ENCODE measurements around the gene UBAP1L.
"Not testable (repeated sequence)": the region's sequence is repeated elsewhere in the genome, so short reads cannot be mapped to it uniquely, and the experiment has no call there.

Gene UBAP1L

GRCh38 chr15:65062726-65063125, 52.3 kb downstream of the UBAP1L start:
- DNase-seq (ENCODE audit: low read depth) = no peak

GRCh38 chr15:65062061-65062460, 52.9 kb downstream of the UBAP1L start:
- no peak for DNase-seq (ENCODE audit: low read depth)

GRCh38 chr15:65060641-65061397, 54.2 kb downstream of the UBAP1L start:
- no peak for DNase-seq (ENCODE audit: low read depth)

DNA sequence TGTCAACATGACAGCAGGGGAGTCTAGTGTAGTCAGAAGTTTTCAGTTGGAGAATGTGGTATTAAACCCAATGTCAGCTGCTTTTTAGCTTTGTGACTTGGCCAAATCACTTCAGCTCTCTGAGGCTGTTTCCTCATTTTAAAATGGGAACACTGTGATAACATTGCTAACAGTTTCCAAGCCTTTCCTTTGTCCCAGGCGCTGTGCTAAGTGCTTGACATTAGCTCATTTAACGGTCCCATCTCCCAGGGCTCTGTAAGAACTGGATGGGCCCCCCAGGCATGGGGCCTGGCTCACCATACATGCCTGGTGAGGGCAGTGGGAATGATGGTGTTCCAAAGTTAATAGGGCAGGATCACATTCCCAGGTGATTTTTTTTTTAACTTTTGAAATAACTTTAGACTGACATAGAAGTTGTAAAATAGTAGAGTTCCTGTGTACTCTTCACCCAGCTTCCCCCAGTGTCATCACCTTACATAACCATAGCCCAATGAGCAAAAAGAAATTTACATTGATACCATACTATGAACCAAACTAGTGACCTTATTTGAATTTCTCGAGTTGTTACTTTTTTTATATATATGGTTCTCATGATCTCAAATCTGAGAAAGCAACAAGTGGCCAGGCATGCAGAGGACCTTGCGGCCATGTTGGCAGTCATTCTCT, 54.9 kb downstream of the UBAP1L start:
- no peak for DNase-seq (ENCODE audit: low read depth)

DNA sequence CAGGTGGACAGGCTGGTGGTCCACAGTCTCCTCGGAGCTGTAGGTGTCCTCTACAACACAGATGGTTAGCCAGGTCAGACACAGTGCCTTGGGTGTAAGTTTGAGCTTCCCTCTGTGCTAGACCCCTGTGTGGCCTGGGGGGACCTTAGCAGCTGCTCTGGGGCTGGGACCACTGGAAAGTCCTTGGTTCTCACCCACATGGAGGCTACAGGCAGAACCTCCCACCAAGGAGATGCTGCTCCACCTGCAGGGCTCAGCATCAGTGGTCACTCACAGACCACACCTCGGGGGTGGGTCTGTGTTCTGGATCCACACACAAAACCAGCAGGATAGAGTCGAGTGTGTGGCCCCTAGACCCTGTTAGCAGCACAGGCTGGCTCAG, 55.6 kb downstream of the UBAP1L start:
- no peak for DNase-seq (ENCODE audit: low read depth)

DNA sequence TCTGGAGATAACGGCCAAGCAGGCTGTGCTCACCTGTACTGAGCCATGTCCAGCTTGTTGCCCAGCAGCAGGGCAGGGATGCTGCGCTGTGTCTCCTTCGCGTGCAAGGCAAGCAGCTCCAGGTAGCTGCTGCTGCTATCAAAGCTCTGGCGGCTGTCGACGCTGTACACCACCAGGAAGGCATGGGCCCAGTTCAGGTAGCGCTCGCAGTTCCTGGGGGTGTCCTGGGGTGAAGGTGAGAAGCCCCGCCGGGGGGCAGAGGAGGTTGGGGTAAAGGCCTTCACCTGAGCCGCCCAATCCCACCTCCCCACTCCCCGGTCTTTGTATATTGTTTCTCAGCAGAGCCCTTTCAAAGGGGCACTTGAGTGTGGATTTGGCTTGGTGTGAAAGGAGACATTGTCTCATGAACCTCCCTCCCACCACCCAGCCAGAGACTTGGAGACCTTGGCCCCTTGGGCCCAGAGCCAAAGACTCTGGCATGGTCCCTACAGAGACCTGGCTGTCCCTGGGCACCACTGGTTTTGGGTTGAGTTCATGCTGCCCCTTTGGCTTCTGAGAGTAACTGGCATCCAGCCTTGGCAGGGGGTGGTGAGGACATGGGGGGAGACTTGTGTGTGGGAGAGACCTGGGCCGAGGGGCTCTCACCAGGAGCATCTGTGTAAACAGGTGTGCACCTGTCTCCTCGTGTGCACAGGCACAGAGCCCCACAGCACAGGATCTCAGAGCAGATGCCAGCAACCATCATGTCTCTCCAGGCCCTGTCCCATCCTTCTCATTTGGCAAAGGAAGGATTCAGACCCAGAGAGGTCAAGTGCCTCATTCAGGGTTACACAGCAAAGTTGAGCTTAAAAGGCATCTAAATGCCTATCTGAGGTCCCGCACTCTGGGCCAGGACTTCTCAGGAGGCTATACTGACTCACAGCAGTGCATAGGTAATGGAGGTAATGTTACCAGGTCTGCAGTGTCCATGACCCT, 56.3 kb downstream of the UBAP1L start:
- DNase-seq (ENCODE audit: low read depth) = no peak

- DNase-seq (ENCODE audit: low read depth) = no peak
Observed at GRCh38 chr15:65057549-65057940, 57.5 kb downstream of the UBAP1L start.

DNA sequence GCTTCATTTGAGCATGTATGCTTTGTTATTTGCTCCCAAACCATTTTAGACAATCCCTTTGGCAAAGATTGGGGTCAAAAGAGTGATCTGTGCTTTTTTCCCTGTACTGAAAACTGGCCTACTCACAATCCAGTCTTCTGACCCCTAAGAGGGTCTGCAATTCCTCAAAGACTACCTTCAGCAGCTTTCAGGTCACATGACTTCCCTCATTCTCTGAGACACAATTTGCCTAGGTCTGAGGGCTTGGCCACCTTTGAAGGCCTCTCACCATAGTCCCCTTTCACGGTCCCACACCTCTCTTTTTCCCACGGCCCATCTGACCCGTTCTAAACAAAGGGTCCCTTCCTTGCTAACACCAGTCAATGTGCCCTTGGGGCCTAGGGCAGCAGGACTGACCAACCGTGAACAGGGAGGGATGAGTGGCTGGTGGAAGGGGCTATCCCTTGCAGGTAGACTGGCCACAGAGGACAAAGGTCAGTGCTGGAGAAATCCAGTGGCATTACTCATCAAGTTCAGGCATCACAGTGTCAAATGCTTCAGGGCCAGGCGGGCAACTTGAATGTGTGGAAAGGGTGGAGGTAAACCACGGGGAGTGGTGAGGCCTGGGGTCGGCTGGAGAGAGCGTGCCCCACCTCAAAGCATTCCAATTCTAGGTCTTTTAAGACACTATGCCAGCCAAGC, 58.0 kb downstream of the UBAP1L start:
- no peak for DNase-seq (ENCODE audit: low read depth)

DNA sequence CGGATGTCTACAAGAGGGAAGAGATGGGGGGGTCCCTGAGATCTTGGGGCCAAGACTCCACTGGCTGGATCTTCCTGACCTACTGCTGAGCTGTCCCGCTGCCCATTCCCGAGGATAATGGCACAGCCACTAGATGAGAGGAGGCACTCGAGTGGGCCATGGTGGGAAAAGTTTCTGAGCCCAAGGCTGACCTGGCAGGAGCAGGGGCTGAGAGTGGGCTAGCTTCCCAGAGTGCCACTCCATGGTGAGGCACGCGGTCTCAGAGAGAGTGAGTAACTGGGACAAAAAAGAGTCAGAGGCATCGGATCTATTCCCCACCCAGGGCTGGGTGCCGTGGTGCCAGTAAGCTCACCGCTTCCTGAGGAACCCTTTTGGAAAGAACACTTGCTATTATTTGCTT, 58.9 kb downstream of the UBAP1L start:
- DNase-seq (ENCODE audit: low read depth) = no peak

DNA sequence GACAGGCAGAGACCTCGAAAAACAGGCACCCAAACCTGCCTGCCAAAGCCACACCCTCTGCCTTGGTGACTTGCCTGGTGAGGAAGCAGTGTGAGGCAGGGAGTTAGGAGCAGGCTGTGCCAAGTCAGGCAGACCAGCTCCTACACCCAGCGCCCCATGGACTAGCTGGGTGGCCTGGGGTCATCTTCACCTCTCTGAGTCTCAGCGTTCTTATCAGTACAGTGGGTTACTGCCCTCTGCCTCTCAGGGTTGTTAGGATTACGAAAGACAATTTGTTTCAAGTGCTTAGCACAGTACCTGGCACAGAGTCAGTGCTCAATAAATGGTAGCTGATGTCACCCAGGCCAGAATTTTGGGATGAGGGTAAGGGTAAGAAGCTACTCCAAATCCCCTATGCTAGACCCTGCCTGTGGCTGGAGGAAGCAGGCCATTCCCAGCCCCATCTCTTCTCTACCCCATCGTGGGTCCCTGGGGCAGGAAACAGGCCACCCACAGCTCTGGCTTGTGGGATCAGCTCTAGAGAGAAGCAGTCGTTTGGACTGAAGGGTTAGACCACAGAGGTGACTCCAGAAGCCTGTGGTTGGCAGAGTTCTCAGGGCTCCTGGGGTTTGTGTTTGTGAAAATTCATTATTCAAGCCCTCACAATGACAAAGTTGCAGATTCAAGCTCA, 59.7 kb downstream of the UBAP1L start:
- no peak for DNase-seq (ENCODE audit: low read depth)

DNA sequence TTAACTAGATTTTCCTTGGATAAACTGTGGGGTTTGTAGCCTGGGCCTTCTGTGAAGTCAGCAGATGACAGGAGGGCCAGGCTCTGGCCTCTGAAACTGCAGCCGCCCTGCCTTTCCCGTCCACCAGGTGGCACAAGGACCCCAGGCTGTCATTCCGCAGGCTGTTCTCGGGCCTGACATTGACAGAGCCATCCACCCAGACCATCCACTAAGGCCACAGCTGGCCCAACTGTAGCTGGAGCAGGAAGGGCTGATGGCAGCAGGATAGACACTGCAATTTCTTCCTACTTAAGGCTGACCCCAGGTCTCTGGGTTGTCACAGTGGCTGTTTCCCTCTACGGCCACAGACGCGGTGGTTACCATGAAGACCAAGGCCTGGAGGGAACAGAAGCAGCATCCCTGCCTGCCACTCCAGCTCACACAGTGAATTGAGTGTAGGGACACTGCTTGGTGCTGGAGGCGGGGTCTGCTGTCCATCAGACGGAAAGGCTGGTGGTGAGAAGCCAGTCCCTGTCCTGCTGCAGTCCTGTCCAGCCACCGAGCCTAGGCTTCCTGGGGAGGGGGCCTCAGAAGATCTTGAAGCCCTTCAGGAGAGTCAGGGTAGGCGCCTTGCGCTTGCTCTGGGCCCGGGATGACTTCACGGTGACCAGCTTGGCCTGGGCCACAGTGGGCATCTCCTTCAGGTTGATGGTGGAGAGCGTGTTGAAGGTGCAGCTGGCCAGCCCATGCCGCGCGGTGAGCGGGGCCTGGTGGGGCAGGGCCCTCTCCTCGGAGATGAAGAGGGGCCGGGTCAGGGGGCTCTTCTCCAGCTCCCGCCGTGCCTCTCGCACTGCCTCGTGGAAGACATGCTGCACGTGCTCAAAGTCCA, 60.4 kb downstream of the UBAP1L start:
- no peak for DNase-seq (ENCODE audit: low read depth)

DNA sequence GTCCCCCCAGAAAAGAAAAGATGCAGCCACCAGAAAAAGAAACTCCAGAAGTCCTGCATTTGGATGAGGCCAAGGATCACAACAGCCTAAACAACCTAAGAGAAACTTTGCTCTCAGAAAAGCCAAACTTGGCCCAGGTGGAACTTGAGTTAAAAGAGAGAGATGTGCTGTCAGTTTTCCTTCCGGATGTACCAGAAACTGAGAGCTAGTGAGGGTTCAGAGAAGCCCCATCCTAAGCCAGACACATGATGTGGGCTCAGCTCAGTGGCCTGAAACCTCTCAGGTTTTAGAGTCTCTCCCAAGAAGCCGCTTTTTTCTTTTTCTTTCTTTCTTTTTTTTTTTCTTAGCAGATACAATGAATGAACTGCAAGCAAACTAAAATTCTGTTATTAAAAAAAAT, 62.0 kb downstream of the UBAP1L start:
- DNase-seq (ENCODE audit: low read depth) = no peak

- no peak for DNase-seq (ENCODE audit: low read depth)
Observed at GRCh38 chr15:65051266-65051665, 63.7 kb downstream of the UBAP1L start.

- DNase-seq (ENCODE audit: low read depth) = no peak
Observed at GRCh38 chr15:65050270-65050669, 64.7 kb downstream of the UBAP1L start.

DNA sequence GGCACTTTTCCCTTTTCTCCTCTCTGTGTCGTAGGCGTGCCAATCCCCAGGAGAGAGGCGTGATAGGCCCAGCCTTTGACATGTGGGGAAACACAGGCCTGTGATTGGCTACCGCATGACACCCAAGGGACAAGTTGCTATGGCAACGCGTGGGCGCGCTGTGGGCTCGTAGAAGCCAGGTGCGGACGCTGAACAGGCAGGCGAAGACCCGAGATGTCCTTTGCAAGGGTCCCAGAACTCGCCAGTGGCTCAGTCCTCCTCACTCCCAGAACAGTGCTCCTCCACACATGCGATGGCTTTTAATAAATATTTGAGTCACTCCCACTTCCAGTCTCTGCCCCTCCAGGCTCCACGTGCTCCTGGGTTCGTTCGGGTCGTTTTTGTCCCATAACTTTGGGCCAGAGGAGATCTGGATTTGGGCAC, 65.6 kb downstream of the UBAP1L start:
- DNase-seq (ENCODE audit: low read depth) = peak; percentile 75

DNA sequence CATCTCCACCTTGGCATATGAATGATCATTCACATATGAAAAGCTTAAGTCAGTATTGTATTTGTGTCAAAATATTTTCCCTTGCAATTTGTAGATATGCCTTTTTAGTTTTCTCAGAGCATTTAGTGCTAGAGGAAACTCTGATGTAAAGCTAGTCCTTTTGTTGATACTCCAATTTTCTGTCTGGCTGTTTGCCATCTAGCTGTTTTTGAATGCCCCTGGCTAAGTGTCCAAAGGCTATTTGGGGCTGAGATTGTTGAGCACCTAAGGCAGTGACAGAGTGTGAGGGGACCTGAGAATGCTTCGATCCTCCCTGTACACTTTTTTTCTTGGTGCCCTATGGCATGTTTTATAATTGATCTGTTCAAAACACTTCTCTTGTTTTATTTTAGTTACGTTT, 66.8 kb downstream of the UBAP1L start:
- no peak for DNase-seq (ENCODE audit: low read depth)

GRCh38 chr15:65044724-65045481, 70.1 kb downstream of the UBAP1L start, which contains the start of gene SLC51B:
Gene SLC51B, plus strand, starts transcription at chr15:65045387. Its CDS starts 4,618 bp downstream, at chr15:65050005.
- no peak for DNase-seq (ENCODE audit: low read depth)

DNA sequence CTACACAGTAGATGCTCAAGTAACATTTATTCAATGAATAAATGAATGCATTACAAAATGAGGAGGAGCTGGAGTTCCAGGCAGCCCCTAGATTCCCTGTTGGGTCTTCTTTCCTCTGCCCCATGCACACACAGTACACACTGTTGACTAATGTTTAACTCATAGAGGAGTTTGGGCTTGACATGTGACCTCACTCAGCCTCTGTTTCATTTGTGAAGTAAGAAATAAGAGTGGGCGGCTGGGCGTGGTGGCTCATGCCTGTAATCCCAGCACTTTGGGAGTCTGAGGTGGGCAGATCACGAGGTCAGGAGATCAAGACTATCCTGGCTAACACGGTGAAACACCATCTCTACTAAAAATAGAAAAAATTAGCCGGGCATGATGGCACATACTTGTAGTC, 70.8 kb downstream of the UBAP1L start:
- not testable (repeated sequence) for DNase-seq (ENCODE audit: low read depth)

DNA sequence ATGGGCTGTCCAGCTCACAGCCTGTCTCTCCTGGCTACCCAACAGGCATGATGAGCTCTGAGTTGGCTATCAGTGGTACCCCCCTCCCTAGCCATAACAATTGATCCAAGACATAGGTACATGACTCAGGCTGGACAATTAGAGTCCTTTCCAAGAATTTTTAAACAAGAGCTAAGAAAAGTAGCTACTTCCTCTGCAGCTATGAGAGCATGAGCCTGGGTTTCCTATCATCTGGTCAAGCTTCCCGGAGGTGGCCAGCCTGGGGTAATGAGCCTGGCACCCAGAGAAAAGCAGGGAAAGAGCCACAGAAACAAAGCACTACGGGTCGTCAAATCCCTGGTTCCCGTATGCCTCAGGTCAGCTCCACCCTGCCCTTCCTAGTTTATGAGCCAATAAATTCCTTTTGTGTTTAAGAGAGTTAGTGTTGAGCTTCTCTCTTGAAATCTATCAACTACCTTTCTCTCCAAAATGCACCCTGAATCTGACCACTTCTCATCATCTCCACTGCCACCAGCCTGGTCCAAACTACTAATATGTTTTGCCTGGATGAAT, 72.1 kb downstream of the UBAP1L start:
- no peak for DNase-seq (ENCODE audit: low read depth)

All from stimulated activated CD8-positive, alpha-beta memory T cell treated with anti-CD3 and anti-CD28 coated beads, Interleukin-12 subunit alpha, Interleukin-12 subunit beta, amount 100 ng/mL, for 1 hour (primary cell).